Measurements from ENCODE around the gene POGLUT2. TPM values are rescaled to one million over a fixed set of nuclear protein-coding genes. Genes with fewer than 3 reads are reported as not detected.
"Not testable (repeated sequence)": the region's sequence is repeated elsewhere in the genome, so short reads cannot be mapped to it uniquely, and the experiment has no call there.

The POGLUT2 gene
- polyA plus RNA-seq, 4 donors, result 0.54 to 13.1 (median 3.6) TPM; not detected in 1

GRCh38 chr13:102799426-102800144 lies 809 bp upstream of the POGLUT2 start:
- 0 to 1% (median 1%) methylated on average over 56 to 69 of the region's 69 CpGs for WGBS, 3 donors
- DNase-seq (peak in 1 of 2 donors; percentile 68), FAIRE-seq (no peak)
- Histone ChIP-seq H3K4me1 (ENCODE audit: control insufficient read depth in 3 of 3, insufficient read depth in 2 of 3, low read depth in 1 of 3, low read length in 2 of 3) (peaks cover 0 to 7% (median 0%) of the 10 kb centered on the region in 3 donors), H3K27me3 (ENCODE audit: control insufficient read depth in 3 of 3, insufficient read depth in 3 of 3, low read length in 3 of 3) (no peaks in the 10 kb centered on the region), H3K27ac (ENCODE audit: low read depth in 1 of 3, low read length in 2 of 3) (peak overlapping the region in 2 of 3 donors; percentile 57 to 85), H3K9me3 (ENCODE audit: control insufficient read depth in 2 of 2, insufficient read depth in 1 of 2, low read depth in 1 of 2, low read length in 1 of 2) (no peaks in the 10 kb centered on the region), H3K36me3 (ENCODE audit: control insufficient read depth in 3 of 3, insufficient read depth in 2 of 3, low read depth in 1 of 3, low read length in 3 of 3) (peaks cover 0 to 12% (median 0%) of the 10 kb centered on the region in 3 donors), H3K4me3 (ENCODE audit: low read depth in 1 of 3, low read length in 3 of 3) (peak overlapping the region; percentile 76 to 95 (median 87))

GRCh38 chr13:102793611-102794355 lies 5.0 kb downstream of the POGLUT2 start:
- H3K36me3 ChIP-seq (ENCODE audit: control insufficient read depth in 3 of 3, insufficient read depth in 2 of 3, low read depth in 1 of 3, low read length in 3 of 3), result peaks cover 2 to 18% (median 2%) of the 10 kb centered on the region in 3 donors
- no peaks in the 10 kb centered on the region for H3K9me3 ChIP-seq (ENCODE audit: control insufficient read depth in 2 of 2, insufficient read depth in 1 of 2, low read depth in 1 of 2, low read length in 1 of 2)
- H3K4me3 ChIP-seq (ENCODE audit: low read depth in 1 of 3, low read length in 3 of 3), result no peak overlapping the region
- H3K27ac ChIP-seq (ENCODE audit: low read depth in 1 of 3, low read length in 2 of 3), result no peak overlapping the region
- DNase-seq, result no peak
- WGBS, 3 donors, result 90 to 95% (median 94%) methylated on average over 9 of the region's 9 CpGs
- no peak for FAIRE-seq
- peaks cover 0 to 2% (median 0%) of the 10 kb centered on the region in 3 donors for H3K4me1 ChIP-seq (ENCODE audit: control insufficient read depth in 3 of 3, insufficient read depth in 2 of 3, low read depth in 1 of 3, low read length in 2 of 3)
- no peaks in the 10 kb centered on the region for H3K27me3 ChIP-seq (ENCODE audit: control insufficient read depth in 3 of 3, insufficient read depth in 3 of 3, low read length in 3 of 3)

- H3K27ac ChIP-seq (ENCODE audit: low read depth in 1 of 3, low read length in 2 of 3), result no peak overlapping the region
- FAIRE-seq (no peak), DNase-seq (no peak)
- 71 to 81% (median 76%) methylated on average over 1 of the region's 1 CpG for WGBS, 3 donors
- H3K36me3 ChIP-seq (ENCODE audit: control insufficient read depth in 3 of 3, insufficient read depth in 2 of 3, low read depth in 1 of 3, low read length in 3 of 3), result peaks cover 2 to 21% (median 2%) of the 10 kb centered on the region in 3 donors
- H3K4me3 ChIP-seq (ENCODE audit: low read depth in 1 of 3, low read length in 3 of 3), result no peak overlapping the region
- H3K27me3 ChIP-seq (ENCODE audit: control insufficient read depth in 3 of 3, insufficient read depth in 3 of 3, low read length in 3 of 3), result no peaks in the 10 kb centered on the region
- H3K4me1 ChIP-seq (ENCODE audit: control insufficient read depth in 3 of 3, insufficient read depth in 2 of 3, low read depth in 1 of 3, low read length in 2 of 3), result no peaks in the 10 kb centered on the region
- no peaks in the 10 kb centered on the region for H3K9me3 ChIP-seq (ENCODE audit: control insufficient read depth in 2 of 2, insufficient read depth in 1 of 2, low read depth in 1 of 2, low read length in 1 of 2)
These were observed 6.4 kb downstream of the POGLUT2 start for GRCh38 chr13:102792396-102792795.

GRCh38 chr13:102788683-102789082 lies 10.1 kb downstream of the POGLUT2 start:
- Histone ChIP-seq H3K27ac (ENCODE audit: low read depth in 1 of 3, low read length in 2 of 3) (no peak overlapping the region), H3K36me3 (ENCODE audit: control insufficient read depth in 3 of 3, insufficient read depth in 2 of 3, low read depth in 1 of 3, low read length in 3 of 3) (peaks cover 2 to 12% (median 2%) of the 10 kb centered on the region in 3 donors), H3K4me1 (ENCODE audit: control insufficient read depth in 3 of 3, insufficient read depth in 2 of 3, low read depth in 1 of 3, low read length in 2 of 3) (no peaks in the 10 kb centered on the region), H3K4me3 (ENCODE audit: low read depth in 1 of 3, low read length in 3 of 3) (no peak overlapping the region), H3K9me3 (ENCODE audit: control insufficient read depth in 2 of 2, insufficient read depth in 1 of 2, low read depth in 1 of 2, low read length in 1 of 2) (no peaks in the 10 kb centered on the region), H3K27me3 (ENCODE audit: control insufficient read depth in 3 of 3, insufficient read depth in 3 of 3, low read length in 3 of 3) (no peaks in the 10 kb centered on the region)
- WGBS, 3 donors, result 73 to 93% (median 74%) methylated on average over 8 of the region's 8 CpGs
- FAIRE-seq (no peak), DNase-seq (no peak)

- peaks cover 0 to 7% of the 10 kb centered on the region in 2 donors for H3K9me3 ChIP-seq (ENCODE audit: control insufficient read depth in 2 of 2, insufficient read depth in 1 of 2, low read depth in 1 of 2, low read length in 1 of 2)
- peaks cover 0 to 8% (median 2%) of the 10 kb centered on the region in 3 donors for H3K36me3 ChIP-seq (ENCODE audit: control insufficient read depth in 3 of 3, insufficient read depth in 2 of 3, low read depth in 1 of 3, low read length in 3 of 3)
- no peaks in the 10 kb centered on the region for H3K4me1 ChIP-seq (ENCODE audit: control insufficient read depth in 3 of 3, insufficient read depth in 2 of 3, low read depth in 1 of 3, low read length in 2 of 3)
- no peaks in the 10 kb centered on the region for H3K27me3 ChIP-seq (ENCODE audit: control insufficient read depth in 3 of 3, insufficient read depth in 3 of 3, low read length in 3 of 3)
- no peak for FAIRE-seq
- DNase-seq, result peak in 1 of 2 donors; percentile 21
- WGBS, 3 donors, result 68 to 82% (median 80%) methylated on average over 3 of the region's 3 CpGs
- H3K27ac ChIP-seq (ENCODE audit: low read depth in 1 of 3, low read length in 2 of 3), result no peak overlapping the region
- no peak overlapping the region for H3K4me3 ChIP-seq (ENCODE audit: low read depth in 1 of 3, low read length in 3 of 3)
These were observed 14.3 kb downstream of the POGLUT2 start for GRCh38 chr13:102784483-102784882.

GRCh38 chr13:102781591-102781990 lies 17.2 kb downstream of the POGLUT2 start:
- Histone ChIP-seq H3K27me3 (ENCODE audit: control insufficient read depth in 3 of 3, insufficient read depth in 3 of 3, low read length in 3 of 3) (no peaks in the 10 kb centered on the region), H3K4me1 (ENCODE audit: control insufficient read depth in 3 of 3, insufficient read depth in 2 of 3, low read depth in 1 of 3, low read length in 2 of 3) (peaks cover 0 to 2% (median 2%) of the 10 kb centered on the region in 3 donors), H3K9me3 (ENCODE audit: control insufficient read depth in 2 of 2, insufficient read depth in 1 of 2, low read depth in 1 of 2, low read length in 1 of 2) (peaks cover 0 to 7% of the 10 kb centered on the region in 2 donors), H3K27ac (ENCODE audit: low read depth in 1 of 3, low read length in 2 of 3) (no peak overlapping the region), H3K4me3 (ENCODE audit: low read depth in 1 of 3, low read length in 3 of 3) (no peak overlapping the region), H3K36me3 (ENCODE audit: control insufficient read depth in 3 of 3, insufficient read depth in 2 of 3, low read depth in 1 of 3, low read length in 3 of 3) (peaks cover 0 to 5% (median 0%) of the 10 kb centered on the region in 3 donors)
- DNase-seq (no peak), FAIRE-seq (no peak)
- 93 to 97% (median 94%) methylated on average over 1 of the region's 1 CpG for WGBS, 3 donors

GRCh38 chr13:102780656-102781055 lies 18.1 kb downstream of the POGLUT2 start:
- H3K36me3 ChIP-seq (ENCODE audit: control insufficient read depth in 3 of 3, insufficient read depth in 2 of 3, low read depth in 1 of 3, low read length in 3 of 3); H3K4me3 ChIP-seq (ENCODE audit: low read depth in 1 of 3, low read length in 3 of 3); H3K9me3 ChIP-seq (ENCODE audit: control insufficient read depth in 2 of 2, insufficient read depth in 1 of 2, low read depth in 1 of 2, low read length in 1 of 2); H3K27me3 ChIP-seq (ENCODE audit: control insufficient read depth in 3 of 3, insufficient read depth in 3 of 3, low read length in 3 of 3); FAIRE-seq; H3K4me1 ChIP-seq (ENCODE audit: control insufficient read depth in 3 of 3, insufficient read depth in 2 of 3, low read depth in 1 of 3, low read length in 2 of 3); H3K27ac ChIP-seq (ENCODE audit: low read depth in 1 of 3, low read length in 2 of 3); DNase-seq: not testable (repeated sequence)
- WGBS, 3 donors, result 83 to 92% (median 92%) methylated on average over 4 of the region's 4 CpGs

GRCh38 chr13:102779436-102780159 lies 19.2 kb downstream of the POGLUT2 start:
- FAIRE-seq (no peak), DNase-seq (peak in 1 of 2 donors; percentile 18)
- peaks cover 0 to 6% (median 2%) of the 10 kb centered on the region in 3 donors for H3K4me1 ChIP-seq (ENCODE audit: control insufficient read depth in 3 of 3, insufficient read depth in 2 of 3, low read depth in 1 of 3, low read length in 2 of 3)
- H3K9me3 ChIP-seq (ENCODE audit: control insufficient read depth in 2 of 2, insufficient read depth in 1 of 2, low read depth in 1 of 2, low read length in 1 of 2), result peaks cover 0 to 7% of the 10 kb centered on the region in 2 donors
- H3K4me3 ChIP-seq (ENCODE audit: low read depth in 1 of 3, low read length in 3 of 3), result no peak overlapping the region
- no peak overlapping the region for H3K27ac ChIP-seq (ENCODE audit: low read depth in 1 of 3, low read length in 2 of 3)
- 58 to 80% (median 78%) methylated on average over 5 of the region's 5 CpGs for WGBS, 3 donors
- no peaks in the 10 kb centered on the region for H3K27me3 ChIP-seq (ENCODE audit: control insufficient read depth in 3 of 3, insufficient read depth in 3 of 3, low read length in 3 of 3)
- H3K36me3 ChIP-seq (ENCODE audit: control insufficient read depth in 3 of 3, insufficient read depth in 2 of 3, low read depth in 1 of 3, low read length in 3 of 3), result peaks cover 0 to 5% (median 0%) of the 10 kb centered on the region in 3 donors
